ENCODE data around the gene CCDC201. TPM values are rescaled to one million over a fixed set of nuclear protein-coding genes. Genes with fewer than 3 reads are reported as not detected.

The CCDC201 gene, protein sequence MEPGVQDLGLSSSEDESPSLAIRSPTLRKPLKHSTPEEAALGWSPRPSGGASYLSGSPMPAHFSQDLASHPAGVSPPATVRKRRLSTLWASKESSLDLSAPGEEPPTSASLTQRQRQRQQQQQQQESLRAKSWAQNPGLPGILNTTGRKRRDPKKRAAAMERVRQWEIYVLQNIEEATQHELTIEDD
- not detected in 2 replicates for total RNA-seq

DNA sequence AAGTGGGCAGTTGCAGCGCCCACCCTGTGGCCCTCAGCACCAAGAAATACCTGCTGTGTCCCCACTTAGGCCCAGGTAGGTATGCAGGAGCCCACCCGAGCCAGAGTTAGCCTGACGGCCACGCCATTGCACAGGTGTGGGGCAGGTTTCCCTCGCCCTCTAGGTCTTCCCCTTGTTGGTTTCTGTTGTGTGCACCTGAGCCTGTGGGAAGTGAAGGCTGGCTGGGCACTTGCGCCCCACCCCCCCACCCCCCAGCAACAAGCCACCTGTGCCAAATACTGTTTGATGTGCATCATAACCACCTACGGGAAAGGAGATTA is at the start of gene CCDC201:
TSS of gene CCDC201 (minus strand) at position 48 of the 320 bp plus-strand sequence. CDS start 75 bp downstream, outside the sequence.

DNA sequence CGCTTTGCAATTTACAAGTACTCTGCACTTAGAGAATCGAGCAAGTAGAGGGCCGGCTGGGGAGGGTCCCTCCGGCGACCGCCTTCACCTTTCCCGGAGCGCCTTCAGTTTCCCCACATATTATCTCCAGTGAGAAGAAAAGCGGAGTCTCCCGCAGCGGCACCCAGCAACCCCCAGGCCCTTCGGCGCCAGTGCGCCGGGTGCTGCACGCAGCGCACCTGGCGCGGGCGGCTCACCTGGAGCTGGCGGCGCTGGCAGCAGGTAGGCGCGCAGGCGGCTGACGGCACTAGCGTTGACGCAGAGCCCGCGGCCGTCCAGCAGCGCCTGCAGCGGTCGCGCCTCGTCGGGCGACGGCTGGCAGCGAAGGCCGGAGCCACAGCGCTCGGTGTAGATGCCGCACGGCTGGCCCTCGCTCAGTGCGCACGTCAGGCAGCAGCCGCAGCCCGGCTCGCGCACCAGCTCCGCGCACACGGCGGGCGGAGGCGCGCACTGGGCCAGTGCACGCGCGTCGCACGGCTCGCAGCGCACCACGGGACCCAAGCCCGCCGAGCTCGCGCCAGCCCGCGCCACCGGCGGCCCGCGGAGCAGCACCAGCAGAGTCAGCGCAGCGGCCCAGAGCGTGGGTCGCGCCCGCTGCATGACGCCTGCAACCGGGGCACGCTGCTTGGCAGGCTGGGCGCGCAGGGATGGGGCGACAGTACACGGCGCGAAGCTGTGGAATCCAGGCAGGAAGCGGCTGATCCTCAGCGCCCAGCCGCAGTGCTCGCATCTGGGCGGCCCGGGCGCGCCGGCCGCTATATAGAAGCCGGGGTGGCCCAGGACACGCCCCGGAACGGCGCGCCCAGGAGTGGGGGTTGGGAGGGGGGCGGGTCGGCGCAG is 47.9 kb upstream of the CCDC201 start, which contains the start of gene IGFBP3:
TSS of gene IGFBP3 (minus strand) at position 771 of the 879 bp plus-strand sequence. CDS start at position 639, 132 bp downstream.

GRCh38 chr7:45888185-45888992 is 15.5 kb upstream of the CCDC201 start, which contains the start of gene IGFBP1:
Gene IGFBP1 (plus strand): TSS chr7:45888488. CDS start chr7:45888653, 165 bp downstream.

Other genes with a start within 250 kb of the CCDC201 start
- gene IGFBP1, start 15.4 kb upstream of the CCDC201 start, total RNA-seq = not detected in 2 replicates
- 2.4 and 26.1 TPM in 2 replicates for gene IGFBP3, start 48.2 kb upstream of the CCDC201 start, total RNA-seq

Measured in nasal cavity respiratory epithelium epithelial cell of viscerocranial mucosa (primary cell).